GM21529 (cell line): ENCODE measurements around the gene GAD1.

ENCODE experiments used
- ATAC-seq: cut with Tn5 transposase; IDR thresholded peaks from one replicate; pipeline ENCODE4 v1.9.1; 2021; ENCODE audit not compliant: unreplicated experiment

GAD1 gene

GRCh38 chr2:170817093-170818035 is 677 bp downstream of the GAD1 start:
- ATAC-seq, result peak; percentile 9

GRCh38 chr2:170818036-170818751 is 1.5 kb downstream of the GAD1 start:
- ATAC-seq, result no peak

- ATAC-seq, result no peak
Measured at GRCh38 chr2:170818752-170819470, 2.2 kb downstream of the GAD1 start.

- ATAC-seq, result no peak
Measured at GRCh38 chr2:170819680-170820664, 3.3 kb downstream of the GAD1 start.

GRCh38 chr2:170820757-170821530 is 4.3 kb downstream of the GAD1 start:
- no peak for ATAC-seq

- ATAC-seq, result no peak
Measured at GRCh38 chr2:170821531-170822289, 5.0 kb downstream of the GAD1 start.

GRCh38 chr2:170822290-170823087 is 5.8 kb downstream of the GAD1 start:
- no peak for ATAC-seq

GRCh38 chr2:170823088-170823897 is 6.6 kb downstream of the GAD1 start:
- ATAC-seq, result no peak

- no peak for ATAC-seq
Measured at GRCh38 chr2:170823898-170824215, 7.2 kb downstream of the GAD1 start.

- ATAC-seq, result no peak
Measured at GRCh38 chr2:170824526-170825015, 7.9 kb downstream of the GAD1 start.

GRCh38 chr2:170827841-170828532 is 11.3 kb downstream of the GAD1 start:
- ATAC-seq, result no peak

GRCh38 chr2:170828533-170828916 is 11.8 kb downstream of the GAD1 start:
- ATAC-seq, result no peak

- ATAC-seq, result no peak
Measured at GRCh38 chr2:170829036-170829435, 12.3 kb downstream of the GAD1 start.

- no peak for ATAC-seq
Measured at GRCh38 chr2:170830166-170830565, 13.5 kb downstream of the GAD1 start.

- no peak for ATAC-seq
Measured at GRCh38 chr2:170831115-170831514, 14.4 kb downstream of the GAD1 start.

- ATAC-seq, result no peak
Measured at GRCh38 chr2:170836027-170836426, 19.3 kb downstream of the GAD1 start.
